Parathyroid adenoma (tissue), 2 donors: Measurements from ENCODE around the gene AAR2.

ENCODE experiments used
- H2AFZ ChIP-seq: fragments of 300-600 bp; sonication (generic); one replicate; pipeline ENCODE4 v1.7.0; 2017; ENCODE audit warnings: antibody characterized with exemption, mild to moderate bottlenecking
- H3K27ac ChIP-seq: fragments of 300-600 bp; sonication (generic); one replicate; pipeline ENCODE4 v1.7.0; 2017
- H3K27me3 ChIP-seq: fragments of 300-600 bp; sonication (generic); one replicate; pipeline ENCODE4 v1.7.0; 2017; ENCODE audit warnings: low read length; ENCODE audit not compliant: control insufficient read depth, insufficient read depth
- H3K36me3 ChIP-seq: fragments of 300-600 bp; sonication (generic); one replicate; pipeline ENCODE4 v1.7.0; 2017; ENCODE audit warnings: low read length; ENCODE audit not compliant: control insufficient read depth, insufficient read depth
- H3K4me1 ChIP-seq: fragments of 300-600 bp; sonication (generic); one replicate; pipeline ENCODE4 v1.7.0; 2017; ENCODE audit warnings: control low read depth
- H3K4me2 ChIP-seq: fragments of 300-600 bp; sonication (generic); one replicate; pipeline ENCODE4 v1.7.0; 2017; ENCODE audit warnings: low read length
- H3K4me3 ChIP-seq: fragments of 300-600 bp; sonication (generic); one replicate; pipeline ENCODE4 v1.7.0; 2017; ENCODE audit warnings: low read depth, low read length
- H3K79me2 ChIP-seq: fragments of 300-600 bp; sonication (generic); one replicate; pipeline ENCODE4 v1.7.0; 2017; ENCODE audit warnings: control low read depth
- H3K9ac ChIP-seq: fragments of 300-600 bp; sonication (generic); one replicate; pipeline ENCODE4 v1.7.0; 2017; ENCODE audit warnings: mild to moderate bottlenecking
- H3K9me3 ChIP-seq: fragments of 300-600 bp; sonication (generic); one replicate; pipeline ENCODE4 v1.7.0; 2017; ENCODE audit warnings: low read length; ENCODE audit not compliant: control insufficient read depth
- CTCF ChIP-seq: fragments of 300-600 bp; sonication (generic); IDR thresholded peaks from one replicate; pipeline ENCODE4 v1.7.0; 2017; ENCODE audit warnings: antibody characterized with exemption, mild to moderate bottlenecking
- donor health status: primary hyperparathyroidism.

The AAR2 gene

DNA sequence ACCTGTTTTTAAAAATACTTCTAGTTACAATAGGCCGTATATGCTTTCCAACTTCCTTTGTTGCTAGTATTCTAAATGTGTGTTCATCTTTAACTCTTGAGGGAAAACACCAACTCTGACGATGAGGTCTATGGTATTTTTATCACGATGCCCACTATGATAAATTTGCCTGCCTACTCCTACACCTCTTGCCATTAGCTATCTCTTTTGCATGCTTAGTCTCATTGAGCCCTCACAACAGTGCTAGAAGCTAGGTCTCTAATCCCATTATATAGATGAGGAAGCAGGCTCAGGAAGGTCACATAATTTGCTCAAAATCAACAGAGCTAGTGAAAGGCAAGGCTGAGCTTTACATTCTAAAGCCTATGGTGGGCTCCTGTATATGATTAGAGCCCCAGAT is 13.2 kb downstream of the AAR2 start:
- no peak overlapping the region for H2AFZ ChIP-seq
- H3K4me3 ChIP-seq, result no peak overlapping the region
- no peaks in the 10 kb centered on the region for H3K27me3 ChIP-seq
- H3K9me3 ChIP-seq, result no peaks in the 10 kb centered on the region
- H3K9ac ChIP-seq, result no peak overlapping the region
- no peak overlapping the region for H3K27ac ChIP-seq
- peaks cover 24% of the 10 kb centered on the region for H3K79me2 ChIP-seq
- no peaks in the 10 kb centered on the region for H3K4me1 ChIP-seq
- TF ChIP-seq CTCF, result no peak
- no peaks in the 10 kb centered on the region for H3K36me3 ChIP-seq
- H3K4me2 ChIP-seq, result no peak overlapping the region

GRCh38 chr20:36251426-36251825 is 15.1 kb downstream of the AAR2 start:
- H3K4me1 ChIP-seq, result no peaks in the 10 kb centered on the region
- no peak overlapping the region for H3K27ac ChIP-seq
- peaks cover 6% of the 10 kb centered on the region for H3K79me2 ChIP-seq
- H3K36me3 ChIP-seq, result no peaks in the 10 kb centered on the region
- no peaks in the 10 kb centered on the region for H3K9me3 ChIP-seq
- no peaks in the 10 kb centered on the region for H3K27me3 ChIP-seq
- no peak for TF ChIP-seq CTCF
- no peak overlapping the region for H2AFZ ChIP-seq
- no peak overlapping the region for H3K4me3 ChIP-seq
- no peak overlapping the region for H3K4me2 ChIP-seq
- H3K9ac ChIP-seq, result no peak overlapping the region

DNA sequence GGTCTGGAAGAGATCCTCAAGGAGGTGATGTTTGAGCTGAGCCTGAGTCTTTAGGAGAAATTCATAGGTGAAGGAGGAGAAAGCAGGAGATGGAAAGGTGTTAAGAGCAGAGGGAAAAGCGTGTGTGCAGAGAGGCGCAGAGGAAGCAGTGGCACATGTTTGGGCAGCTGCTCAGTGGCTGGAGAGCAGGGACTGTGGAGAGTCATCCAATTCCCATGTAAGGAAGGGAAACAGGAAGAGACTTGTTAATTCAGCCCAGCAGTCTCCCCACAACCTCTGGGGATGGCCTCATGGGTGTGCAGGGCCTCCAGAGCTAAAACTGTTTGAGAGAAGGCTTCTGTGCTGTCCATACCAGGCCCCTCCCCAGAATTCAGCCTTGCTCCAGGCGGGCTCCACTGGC is 16.2 kb downstream of the AAR2 start:
- Histone ChIP-seq H3K27me3 (no peaks in the 10 kb centered on the region), H3K4me2 (no peak overlapping the region), H3K36me3 (no peaks in the 10 kb centered on the region), H3K79me2 (peaks cover 6% of the 10 kb centered on the region), H3K4me3 (no peak overlapping the region), H3K4me1 (no peaks in the 10 kb centered on the region), H3K9me3 (no peaks in the 10 kb centered on the region), H3K9ac (no peak overlapping the region), H3K27ac (no peak overlapping the region), H2AFZ (no peak overlapping the region)
- TF ChIP-seq CTCF, result no peak

- Histone ChIP-seq H3K27me3 (no peaks in the 10 kb centered on the region), H3K9ac (no peak overlapping the region), H3K79me2 (peaks cover 6% of the 10 kb centered on the region), H3K4me2 (no peak overlapping the region), H3K9me3 (no peaks in the 10 kb centered on the region), H3K36me3 (no peaks in the 10 kb centered on the region), H3K27ac (no peak overlapping the region), H3K4me3 (no peak overlapping the region), H2AFZ (no peak overlapping the region), H3K4me1 (no peaks in the 10 kb centered on the region)
- TF ChIP-seq CTCF, result no peak
These were observed 16.8 kb downstream of the AAR2 start for GRCh38 chr20:36253036-36253435.

- H3K9ac ChIP-seq, result no peak overlapping the region
- H3K79me2 ChIP-seq, result peaks cover 3% of the 10 kb centered on the region
- H3K4me3 ChIP-seq, result no peak overlapping the region
- no peaks in the 10 kb centered on the region for H3K4me1 ChIP-seq
- TF ChIP-seq CTCF, result no peak
- H3K36me3 ChIP-seq, result no peaks in the 10 kb centered on the region
- no peaks in the 10 kb centered on the region for H3K27me3 ChIP-seq
- no peak overlapping the region for H3K4me2 ChIP-seq
- H3K9me3 ChIP-seq, result no peaks in the 10 kb centered on the region
- no peak overlapping the region for H2AFZ ChIP-seq
- no peak overlapping the region for H3K27ac ChIP-seq
These were observed 17.8 kb downstream of the AAR2 start for GRCh38 chr20:36254076-36254475.
